SU-DHL-6 (cell line): ENCODE data around the gene IQCH.

Experiments
- CTCF ChIP-seq: fragments of 200-600 bp; sonication (generic); IDR thresholded peaks from one replicate; pipeline ENCODE4 v1.5.1; 2017; ENCODE audit warnings: antibody characterized with exemption, mild to moderate bottlenecking, low read length, moderate library complexity; ENCODE audit not compliant: insufficient read depth, poor library complexity, severe bottlenecking
- EZH2phosphoT487 ChIP-seq: fragments of 200-600 bp; sonication (generic), shearing (Covaris generic); conservative IDR thresholded peaks from 2 replicates; pipeline ENCODE4 v1.6.1; 2018; ENCODE audit warnings: mild to moderate bottlenecking, antibody characterized with exemption, low read length, moderate library complexity, mixed read lengths

GRCh38 chr15:67358812-67359211 is 104.2 kb downstream of the IQCH start:
- no peak for TF ChIP-seq CTCF
- no peak for TF ChIP-seq EZH2phosphoT487
